GM21786 (cell line): ENCODE data around the gene MICAL2.

Source experiments
- ATAC-seq: cut with Tn5 transposase; IDR thresholded peaks from one replicate; pipeline ENCODE4 v1.9.1; 2021; ENCODE audit not compliant: unreplicated experiment

The MICAL2 gene

GRCh38 chr11:12183827-12184620, 73.6 kb downstream of the MICAL2 start:
- no peak for ATAC-seq

GRCh38 chr11:12184699-12185098, 74.3 kb downstream of the MICAL2 start:
- ATAC-seq = no peak

DNA sequence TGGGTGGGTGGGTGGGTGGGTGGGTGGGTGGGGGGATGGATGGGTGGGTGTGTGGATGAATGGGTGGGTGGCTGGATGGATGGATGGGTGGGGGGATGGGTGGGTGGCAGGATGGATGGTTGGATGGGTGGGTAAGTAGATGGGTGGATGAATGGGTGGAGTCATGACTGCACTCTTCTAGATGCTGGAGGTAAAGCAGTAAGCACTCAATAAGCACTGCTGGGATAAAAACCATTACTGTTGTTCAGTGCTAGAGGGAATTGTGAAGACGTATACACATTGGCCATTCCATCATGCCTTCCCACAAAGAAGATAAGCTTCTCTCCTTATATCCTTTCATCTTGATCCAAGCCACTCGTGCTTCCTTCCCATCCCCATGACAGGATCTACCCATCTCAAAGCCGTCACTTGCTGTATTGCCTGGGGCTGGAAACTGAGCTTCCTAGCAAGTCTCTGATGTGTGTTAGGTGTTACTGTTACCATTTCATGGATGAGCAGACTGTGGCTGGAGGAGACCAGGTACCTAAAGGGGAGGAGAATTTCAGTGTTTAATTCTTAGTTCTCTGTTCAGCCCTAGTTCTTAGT, 74.8 kb downstream of the MICAL2 start:
- ATAC-seq = no peak

DNA sequence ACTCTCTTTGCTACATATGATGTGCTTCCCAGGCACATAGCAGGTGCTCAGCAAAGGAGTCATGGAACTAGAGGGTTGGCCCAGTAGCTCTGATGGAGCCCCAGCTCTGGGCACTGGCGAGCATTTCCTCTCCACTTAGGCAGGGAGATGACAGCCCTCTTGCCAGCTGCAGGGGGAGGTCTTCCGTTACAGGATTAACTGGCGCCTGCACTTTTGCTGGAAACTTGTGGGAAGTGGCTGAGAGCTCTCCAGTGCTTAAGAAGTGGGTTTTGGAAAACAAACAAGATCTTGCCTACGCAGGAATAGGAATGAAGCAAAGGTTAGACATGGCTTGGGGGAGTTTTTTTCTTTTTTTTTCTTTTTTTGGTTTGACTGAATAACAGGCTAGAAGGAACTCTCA, 75.5 kb downstream of the MICAL2 start:
- no peak for ATAC-seq

GRCh38 chr11:12186701-12187100, 76.3 kb downstream of the MICAL2 start:
- no peak for ATAC-seq

DNA sequence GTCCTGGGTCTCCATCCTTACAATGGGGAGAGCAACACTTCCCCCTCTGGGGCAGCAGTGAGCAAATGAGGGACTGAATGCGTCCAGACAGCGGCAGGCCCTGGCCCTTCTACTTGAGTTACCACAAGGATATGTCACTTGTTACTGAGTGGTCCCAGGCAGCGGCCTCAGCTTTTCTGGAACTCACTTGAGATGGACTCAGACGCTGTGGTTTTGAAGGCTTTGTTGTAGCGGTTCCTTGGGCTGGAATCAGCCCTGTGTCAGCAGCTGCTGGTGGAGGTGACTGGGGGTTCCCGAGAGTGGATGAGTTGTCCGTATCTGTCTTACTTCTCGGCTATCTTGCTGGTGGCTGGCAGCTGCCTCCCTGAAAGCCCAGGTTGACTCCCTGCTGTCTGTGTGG, 77.0 kb downstream of the MICAL2 start:
- ATAC-seq = no peak

GRCh38 chr11:12188548-12189317, 78.3 kb downstream of the MICAL2 start:
- peak; percentile 88 for ATAC-seq

DNA sequence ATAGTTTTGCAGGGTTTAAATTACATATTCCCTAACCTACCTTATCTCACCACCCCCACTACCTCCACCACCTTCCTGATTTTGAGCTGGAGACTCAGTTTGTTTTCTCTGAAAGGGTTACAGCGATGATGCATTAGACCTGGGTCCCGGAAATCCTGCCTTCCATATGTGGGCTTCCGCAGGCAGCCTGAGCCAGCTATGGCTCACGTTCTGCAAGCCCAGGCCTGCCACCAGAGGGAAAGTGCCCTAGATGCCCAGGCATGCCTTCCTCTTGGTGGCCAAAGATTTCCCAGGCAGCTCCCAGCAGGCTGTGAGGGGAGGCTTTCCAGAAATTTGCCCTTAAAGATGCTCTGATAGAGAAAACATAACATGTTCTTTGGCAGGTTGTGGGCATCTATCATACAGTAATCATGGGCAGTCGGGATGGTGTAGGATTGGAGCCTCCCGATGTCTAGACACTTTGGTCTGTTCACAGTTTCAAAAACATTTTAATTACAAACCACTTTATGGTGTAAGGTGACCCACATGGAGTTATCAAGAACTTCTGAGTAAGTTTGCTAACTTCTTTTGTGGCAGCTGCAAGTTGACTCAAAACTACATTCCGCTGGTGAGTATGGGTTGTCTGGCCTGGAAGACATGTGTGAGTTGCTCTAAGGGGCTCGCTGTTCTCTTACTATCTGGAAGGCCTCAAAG, 79.3 kb downstream of the MICAL2 start:
- ATAC-seq = no peak

GRCh38 chr11:12190511-12190910, 80.1 kb downstream of the MICAL2 start:
- ATAC-seq = no peak

DNA sequence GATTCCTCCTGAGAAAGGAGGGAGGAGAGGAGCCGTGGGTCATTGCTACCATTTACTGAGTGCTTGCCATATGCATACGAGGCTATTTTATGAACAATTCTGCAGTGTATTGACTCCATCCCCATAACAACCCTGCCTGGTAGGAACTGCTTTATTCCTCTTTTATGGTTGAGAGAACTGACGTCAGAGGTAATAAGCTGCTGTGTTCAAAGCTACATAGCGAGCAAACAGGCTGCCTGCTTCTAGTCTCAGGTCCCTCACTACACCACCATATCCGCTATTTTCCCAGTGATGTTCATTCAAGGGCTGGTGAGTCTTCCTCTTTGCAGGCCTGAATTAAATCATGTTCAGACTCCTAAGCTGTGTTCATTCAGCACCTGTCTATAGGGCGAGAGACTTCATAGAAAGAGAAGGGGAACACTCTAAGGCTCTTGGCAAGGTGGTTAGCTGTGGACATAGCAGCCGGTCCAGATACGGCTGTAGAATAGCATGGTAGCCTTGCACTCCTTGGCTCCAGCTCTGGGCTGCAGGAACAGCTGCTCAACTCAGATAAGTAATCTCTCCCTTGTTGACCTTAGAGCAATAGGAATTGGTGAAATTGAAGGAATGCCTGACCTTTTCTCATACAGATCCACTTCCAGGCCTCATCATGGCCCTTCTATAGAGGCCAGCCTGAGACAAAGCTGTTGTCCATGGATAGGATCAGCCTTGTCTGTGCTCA, 82.6 kb downstream of the MICAL2 start:
- ATAC-seq = no peak

- ATAC-seq = no peak
Measured at GRCh38 chr11:12193515-12194336, 83.3 kb downstream of the MICAL2 start.

GRCh38 chr11:12195768-12196167, 85.4 kb downstream of the MICAL2 start:
- ATAC-seq = peak; percentile 82

DNA sequence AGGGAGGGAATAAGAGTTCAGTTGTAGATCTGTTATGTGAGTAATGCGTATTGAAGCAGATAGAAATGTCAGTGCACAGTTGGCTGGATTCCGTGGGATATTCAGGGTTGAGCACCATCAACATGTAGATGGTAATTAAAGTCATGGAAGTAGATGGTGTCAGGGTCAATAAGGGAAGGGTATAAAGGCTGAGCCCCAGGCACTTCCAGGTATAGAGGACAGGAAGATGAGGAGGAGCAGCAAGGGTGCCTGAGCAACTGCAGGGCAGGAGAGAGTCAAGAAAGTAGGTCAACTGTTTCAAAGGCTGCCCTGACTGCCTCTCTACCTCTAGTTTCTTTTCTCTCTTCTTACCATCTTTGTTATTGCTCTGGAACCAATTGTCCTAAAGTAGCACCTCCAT, 85.9 kb downstream of the MICAL2 start:
- no peak for ATAC-seq

- ATAC-seq = no peak
Measured at GRCh38 chr11:12196872-12197271, 86.5 kb downstream of the MICAL2 start.

- no peak for ATAC-seq
Measured at GRCh38 chr11:12198251-12199222, 88.1 kb downstream of the MICAL2 start.

GRCh38 chr11:12199231-12199948, 89.0 kb downstream of the MICAL2 start:
- no peak for ATAC-seq

DNA sequence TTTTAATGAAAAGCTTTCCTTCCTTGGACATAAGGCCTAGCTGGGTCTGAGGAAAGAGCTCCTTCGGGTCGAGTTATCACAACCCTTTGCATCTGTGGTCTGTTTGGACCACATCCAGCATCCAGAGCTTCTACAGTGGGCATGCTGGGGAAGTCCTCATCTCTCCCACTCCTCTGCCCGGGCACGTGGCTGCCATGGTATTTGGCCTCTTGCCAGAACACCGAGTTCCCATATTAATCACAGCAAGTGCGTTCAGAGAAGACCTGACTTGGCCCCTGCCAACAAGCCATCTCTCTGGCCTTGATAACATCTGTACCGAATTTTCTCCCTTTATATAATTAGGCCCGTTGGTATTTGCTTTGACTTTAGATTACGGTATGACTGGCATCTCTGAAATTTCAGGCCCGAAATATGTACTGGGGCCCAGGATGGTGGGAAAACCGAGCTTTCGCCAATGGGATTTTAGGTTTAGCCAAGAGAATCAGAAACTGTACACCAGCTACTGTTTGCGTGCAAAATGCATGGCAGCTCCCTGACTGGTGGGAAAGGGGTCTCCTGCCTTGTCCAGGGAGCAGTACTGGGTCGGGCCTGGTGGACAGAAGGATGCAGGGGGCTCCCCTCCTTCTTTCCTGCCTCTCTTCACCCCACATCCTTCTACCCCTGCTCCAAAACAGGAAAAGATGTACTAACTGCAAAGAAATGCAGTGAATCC, 90.0 kb downstream of the MICAL2 start:
- no peak for ATAC-seq
